GM12801 (cell line): ENCODE measurements around the gene MYO19.

Experiments used
- TF ChIP-seq, protein P1 (sequence below): IDR thresholded peaks from one replicate; pipeline ENCODE4 v1.5.1; 2011; ENCODE audit warnings: control low read depth; ENCODE audit not compliant: insufficient read length; ENCODE audit errors: extremely low read depth

Gene MYO19

GRCh38 chr17:36534840-36535668, at the start of gene MYO19, which contains the start of gene PIGW:
Gene MYO19 (minus strand): TSS chr17:36534868. CDS start chr17:36532538, 2,330 bp downstream.
Gene PIGW (plus strand): TSS chr17:36534987. CDS start chr17:36537102, 2,115 bp downstream.
- TF ChIP-seq, protein P1, sequence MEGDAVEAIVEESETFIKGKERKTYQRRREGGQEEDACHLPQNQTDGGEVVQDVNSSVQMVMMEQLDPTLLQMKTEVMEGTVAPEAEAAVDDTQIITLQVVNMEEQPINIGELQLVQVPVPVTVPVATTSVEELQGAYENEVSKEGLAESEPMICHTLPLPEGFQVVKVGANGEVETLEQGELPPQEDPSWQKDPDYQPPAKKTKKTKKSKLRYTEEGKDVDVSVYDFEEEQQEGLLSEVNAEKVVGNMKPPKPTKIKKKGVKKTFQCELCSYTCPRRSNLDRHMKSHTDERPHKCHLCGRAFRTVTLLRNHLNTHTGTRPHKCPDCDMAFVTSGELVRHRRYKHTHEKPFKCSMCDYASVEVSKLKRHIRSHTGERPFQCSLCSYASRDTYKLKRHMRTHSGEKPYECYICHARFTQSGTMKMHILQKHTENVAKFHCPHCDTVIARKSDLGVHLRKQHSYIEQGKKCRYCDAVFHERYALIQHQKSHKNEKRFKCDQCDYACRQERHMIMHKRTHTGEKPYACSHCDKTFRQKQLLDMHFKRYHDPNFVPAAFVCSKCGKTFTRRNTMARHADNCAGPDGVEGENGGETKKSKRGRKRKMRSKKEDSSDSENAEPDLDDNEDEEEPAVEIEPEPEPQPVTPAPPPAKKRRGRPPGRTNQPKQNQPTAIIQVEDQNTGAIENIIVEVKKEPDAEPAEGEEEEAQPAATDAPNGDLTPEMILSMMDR: no peak

- TF ChIP-seq, protein P1: no peak
Observed at GRCh38 chr17:36583787-36584186, 49.1 kb upstream of the MYO19 start.

GRCh38 chr17:36578671-36579070, 44.0 kb upstream of the MYO19 start:
- TF ChIP-seq, protein P1: no peak

GRCh38 chr17:36576793-36577192, 42.1 kb upstream of the MYO19 start:
- TF ChIP-seq, protein P1: no peak

- TF ChIP-seq, protein P1: no peak
Observed at GRCh38 chr17:36575028-36575427, 40.4 kb upstream of the MYO19 start.

DNA sequence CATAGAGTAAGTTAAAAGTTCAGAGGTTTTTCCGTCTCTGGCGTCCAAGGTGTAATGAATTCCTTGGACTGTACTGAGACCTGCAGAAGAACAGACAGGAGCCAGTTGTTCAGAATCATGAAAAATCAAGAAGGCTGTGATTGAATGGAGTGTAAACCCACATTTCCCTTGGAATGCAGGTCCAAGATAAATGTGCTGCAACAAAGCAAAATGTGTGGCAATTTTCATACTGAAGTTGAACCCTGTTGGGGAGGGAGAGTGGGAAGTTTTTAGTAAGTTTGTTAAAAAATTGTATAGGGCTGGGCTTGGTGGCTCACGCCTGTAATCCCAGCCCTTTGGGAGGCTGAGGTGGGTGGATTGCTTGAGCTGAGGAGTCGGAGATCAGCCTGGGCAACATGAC, 31.4 kb upstream of the MYO19 start:
- TF ChIP-seq, protein P1: no peak

DNA sequence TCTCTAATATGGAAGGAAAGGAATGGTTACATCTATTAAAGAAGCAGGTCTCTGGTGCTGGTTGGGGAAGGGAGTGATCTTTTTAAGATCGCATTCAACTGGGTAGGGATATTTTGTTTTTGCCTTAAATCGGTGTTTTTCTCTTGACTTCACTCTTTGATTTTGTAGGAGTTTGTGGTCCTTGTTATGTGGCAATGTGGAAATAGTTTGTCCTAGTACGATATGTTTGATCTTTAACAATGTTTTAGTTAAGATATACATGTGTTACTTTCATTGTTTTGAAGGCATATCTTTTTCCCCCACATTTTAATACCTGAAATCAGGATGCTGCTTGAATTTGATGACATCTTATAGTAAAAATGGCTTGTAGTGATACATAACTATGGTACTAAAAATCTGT, 18.8 kb upstream of the MYO19 start:
- TF ChIP-seq, protein P1: no peak
